Hematopoietic multipotent progenitor cell treated with erythropoietin and hydrocortisone succinate and interleukin-3 and kit ligand, for 6 days (in vitro differentiated cells): ENCODE data around the gene SMCO2.

Experiments used
- DNase-seq: peaks from one replicate; pipeline ENCODE4 v3.0.0-alpha.2; 2015

The SMCO2 gene

DNA sequence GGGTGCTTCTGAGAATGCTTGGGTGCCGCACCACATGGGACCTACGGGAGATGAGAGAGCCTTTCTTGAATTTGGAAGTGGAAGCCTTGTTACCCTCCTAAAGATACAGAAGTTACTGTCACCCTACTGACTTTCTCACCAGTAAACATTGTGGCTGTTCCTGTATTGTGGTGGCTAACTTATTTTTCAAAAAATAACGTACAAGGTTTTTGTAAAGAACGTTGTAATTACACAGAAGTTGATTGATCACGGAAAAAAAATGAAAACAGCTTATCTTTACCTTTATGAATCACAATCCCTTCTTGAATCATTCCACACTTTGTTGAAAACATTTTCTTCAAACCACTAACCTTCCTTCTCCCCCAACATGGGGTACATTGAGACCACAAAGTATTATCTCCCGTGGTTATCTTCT is 55.5 kb downstream of the SMCO2 start:
- DNase-seq, result no peak

DNA sequence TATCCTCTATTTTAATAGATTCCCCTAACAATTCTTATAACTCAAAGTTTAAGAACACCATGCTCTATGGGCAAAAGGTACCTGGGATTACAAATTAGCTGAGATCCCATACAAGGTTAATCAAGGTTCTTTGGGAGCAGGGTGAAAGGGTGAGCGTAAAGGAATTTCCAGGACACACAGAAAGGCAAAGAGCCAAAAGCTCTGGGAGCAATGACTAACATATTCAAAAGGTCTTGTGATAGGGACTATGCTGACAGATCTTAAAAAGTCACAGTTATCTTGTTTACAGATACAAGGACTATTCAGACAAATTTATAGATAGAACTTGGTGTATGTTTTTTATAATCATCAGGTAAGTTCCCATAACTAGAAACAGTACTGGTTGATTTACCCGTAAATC is 58.0 kb downstream of the SMCO2 start:
- DNase-seq, result no peak

DNA sequence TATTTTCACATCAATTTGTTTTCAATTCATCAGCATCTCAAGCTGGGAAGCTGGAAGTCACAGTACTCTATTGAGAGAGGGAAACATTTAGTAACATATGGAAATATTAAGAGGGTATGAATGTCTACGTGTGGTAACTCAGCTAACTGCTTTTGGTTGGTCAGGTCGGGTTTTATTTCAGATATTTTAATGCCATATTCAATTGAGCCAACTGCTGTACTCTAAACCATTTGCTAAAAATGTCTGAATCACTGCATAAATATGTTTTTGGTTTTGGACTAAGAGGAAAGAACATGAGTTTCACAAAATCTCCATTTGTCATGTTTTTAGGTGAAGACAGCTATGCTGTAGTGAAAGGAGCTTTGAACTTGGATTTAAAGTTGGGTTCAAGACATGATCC is 58.6 kb downstream of the SMCO2 start:
- DNase-seq, result no peak

DNA sequence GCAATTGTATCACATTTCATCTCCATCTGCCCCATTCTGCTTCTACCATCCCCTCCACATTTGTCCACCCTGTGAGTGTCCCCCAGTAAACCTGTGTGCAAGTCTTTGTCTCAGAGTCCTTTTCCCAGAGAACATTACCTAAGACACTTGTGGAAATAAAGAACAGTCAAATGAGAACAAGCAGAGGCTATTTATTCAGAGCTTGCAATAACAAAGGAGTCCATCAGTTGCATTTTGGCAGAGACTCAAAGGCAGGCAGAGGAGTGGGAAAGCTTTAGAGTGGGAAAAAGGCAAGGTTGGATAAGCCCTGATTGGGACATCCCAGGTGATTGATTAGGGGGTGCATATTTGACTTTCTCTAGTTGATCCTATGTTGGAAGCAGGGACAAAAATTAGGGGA is 59.2 kb downstream of the SMCO2 start:
- no peak for DNase-seq

DNA sequence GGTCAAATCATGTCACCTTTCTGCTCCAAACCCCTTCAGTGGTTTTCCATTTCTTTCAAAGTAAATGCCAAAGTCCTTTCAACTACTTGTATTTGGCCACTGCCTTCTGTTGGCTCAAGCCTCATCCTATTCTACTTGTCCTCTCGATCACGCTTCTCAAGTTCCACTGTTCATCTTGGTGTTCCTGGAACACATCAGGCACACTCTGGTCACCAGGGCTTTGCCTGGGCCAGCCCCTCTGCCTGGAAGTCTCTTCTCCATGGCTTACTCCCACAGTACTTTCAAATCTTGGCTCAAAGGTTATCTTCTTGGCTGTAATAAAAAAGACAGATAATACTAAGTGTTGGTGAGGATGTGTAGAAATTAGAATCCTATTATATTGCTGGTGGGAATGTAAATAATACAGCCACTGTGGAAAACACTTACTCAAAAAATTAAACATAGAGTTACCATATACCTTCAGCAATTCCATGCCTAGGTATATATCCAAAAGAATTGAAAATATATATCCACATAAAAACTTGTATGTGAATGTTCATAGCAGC is 60.2 kb downstream of the SMCO2 start:
- no peak for DNase-seq

DNA sequence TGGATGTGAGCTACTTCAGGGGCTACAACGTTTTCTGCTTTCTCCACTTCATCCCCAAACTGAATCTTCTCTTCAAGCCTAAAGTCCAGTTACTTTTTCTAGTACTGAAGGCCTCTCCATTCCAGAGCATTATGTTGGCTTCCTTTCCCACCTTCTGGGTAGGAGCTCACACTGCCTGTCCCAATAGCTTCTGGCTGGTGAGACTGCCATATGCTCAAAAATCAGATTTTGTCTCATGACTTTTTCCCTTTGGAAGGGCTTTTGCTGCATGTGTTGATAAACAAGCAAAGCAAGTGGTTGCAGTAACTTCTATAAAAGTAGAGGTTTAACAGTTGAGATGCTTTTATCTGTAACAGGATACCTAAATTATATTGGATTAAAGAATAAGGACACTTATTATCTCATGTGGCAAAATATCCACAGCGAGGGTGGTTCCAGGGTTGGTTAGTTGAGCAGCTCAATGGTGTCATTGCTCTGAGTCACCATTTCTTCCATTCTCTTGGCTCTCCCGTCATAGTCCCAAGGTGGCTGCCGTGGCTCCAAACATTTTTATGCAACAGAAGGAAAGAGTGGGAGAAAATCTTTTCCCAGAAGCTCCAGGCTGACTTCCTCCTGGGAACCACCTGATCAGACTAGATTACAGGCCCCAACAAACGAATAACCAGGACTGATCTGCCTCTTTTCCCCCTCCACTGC is 62.3 kb downstream of the SMCO2 start:
- DNase-seq, result no peak

DNA sequence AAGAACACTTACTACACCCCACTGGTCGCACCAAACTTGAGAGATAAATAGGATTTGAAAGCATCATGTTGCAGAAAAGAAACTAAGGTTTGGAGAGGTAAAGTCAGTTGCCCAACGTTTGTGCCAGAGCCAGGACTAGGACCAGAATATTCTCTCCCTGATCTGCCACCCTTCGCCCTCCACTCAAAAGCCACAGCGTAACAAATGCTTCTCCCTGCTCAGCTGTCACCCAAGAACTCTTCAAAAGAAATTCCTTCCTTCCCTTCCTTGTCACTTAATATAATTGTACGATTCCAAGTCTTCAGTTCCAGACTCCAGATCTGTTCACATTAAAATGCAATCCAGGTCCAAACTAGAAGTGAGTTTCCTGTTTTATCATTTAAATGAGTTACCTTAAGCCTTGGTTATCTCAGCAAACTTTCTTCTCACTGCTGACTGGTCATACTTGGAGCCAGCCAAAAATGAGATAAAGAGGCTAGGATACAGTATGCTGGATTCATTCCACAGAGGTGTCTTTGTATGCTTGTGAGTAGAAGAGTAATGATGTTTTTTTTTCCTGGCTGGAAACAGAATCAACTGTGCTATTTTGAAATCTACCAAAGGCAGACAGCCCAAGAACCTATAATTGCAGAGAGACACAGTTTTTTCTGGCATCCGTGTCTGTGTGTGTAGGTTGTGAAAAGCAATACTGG is 64.6 kb downstream of the SMCO2 start:
- DNase-seq, result no peak

DNA sequence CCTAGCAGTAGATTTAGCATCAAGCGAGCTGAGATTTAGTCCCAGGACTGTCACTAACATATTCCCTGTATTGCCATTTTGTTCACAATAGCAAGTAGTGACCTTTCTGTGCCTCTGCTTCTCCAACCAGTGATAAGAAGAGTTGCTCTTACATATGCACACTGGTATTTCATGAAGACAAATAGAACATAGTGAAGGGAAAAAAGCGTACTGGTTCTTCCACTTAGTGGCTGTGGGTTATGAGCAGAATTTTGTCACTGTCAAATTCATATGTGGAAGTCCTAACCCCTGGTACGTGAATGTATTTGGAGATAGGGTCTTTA is 65.1 kb downstream of the SMCO2 start:
- no peak for DNase-seq

DNA sequence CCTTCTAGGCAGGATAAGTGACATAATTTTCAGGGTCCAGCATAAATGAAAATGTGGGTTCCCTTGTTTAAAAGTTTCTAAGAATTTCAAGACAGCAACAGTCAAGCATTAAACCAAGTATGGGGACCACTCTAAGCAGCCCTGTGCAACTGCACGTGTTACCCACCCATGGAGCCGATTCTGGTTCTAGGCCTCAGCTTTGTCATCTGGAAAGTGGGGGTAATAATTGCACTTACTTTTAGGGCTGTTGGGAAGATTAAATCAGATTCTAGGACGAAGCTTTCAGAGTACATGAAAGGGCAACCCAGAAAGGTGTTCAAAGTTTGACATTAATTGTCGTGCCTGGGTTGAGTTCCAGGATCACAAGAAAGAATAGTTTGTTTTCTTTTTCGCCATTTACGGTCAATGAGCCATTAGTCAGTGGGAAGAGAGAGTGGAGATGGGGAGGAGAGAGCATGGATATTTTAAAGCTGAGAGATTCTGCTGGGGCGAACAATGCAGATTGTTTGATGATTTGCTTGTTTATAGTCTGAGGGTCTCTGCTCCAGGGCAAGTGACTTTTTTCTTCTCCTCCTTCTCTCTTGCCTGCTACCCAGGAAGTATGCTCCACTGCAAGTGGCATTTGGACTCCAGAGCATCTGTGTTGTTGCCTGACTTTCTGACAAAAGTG is 66.8 kb downstream of the SMCO2 start:
- DNase-seq, result no peak

DNA sequence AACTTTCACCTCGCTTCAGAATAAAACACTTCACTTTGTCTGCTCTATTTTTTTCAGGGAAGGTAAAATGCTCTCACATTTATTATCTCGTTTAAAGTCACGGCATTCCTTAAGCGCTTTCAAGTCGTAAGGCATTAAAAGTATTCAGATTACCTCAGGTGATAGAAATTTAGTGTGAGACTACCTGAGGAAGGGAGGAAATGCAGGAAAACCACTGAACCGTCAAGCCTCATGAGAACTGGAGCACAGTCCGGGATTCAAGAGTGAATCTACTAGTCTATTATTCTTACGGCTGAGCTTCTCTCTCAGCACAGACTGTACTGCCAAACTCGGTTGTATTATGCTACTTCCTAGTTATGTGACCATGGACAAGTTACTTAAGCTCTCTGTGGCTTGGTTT is 69.1 kb downstream of the SMCO2 start:
- no peak for DNase-seq

DNA sequence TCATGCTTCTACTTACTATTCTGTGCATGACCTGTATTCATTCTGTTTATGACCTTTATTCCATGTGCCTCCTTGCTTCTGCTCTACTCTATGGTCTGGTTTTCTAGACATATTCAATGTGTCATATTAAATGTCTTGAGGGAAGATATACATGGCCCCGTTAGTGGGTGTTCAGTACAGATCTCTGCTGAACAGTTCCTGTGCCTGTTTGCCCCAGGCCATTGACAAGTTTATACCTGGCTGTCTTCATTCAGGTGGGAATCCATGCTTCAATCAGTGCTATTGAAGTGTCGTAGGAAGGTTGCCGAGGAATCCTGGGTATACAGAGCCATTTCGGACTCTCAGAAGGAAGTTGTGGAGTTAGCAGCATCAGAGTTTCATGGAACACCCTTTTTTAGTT is 70.1 kb downstream of the SMCO2 start:
- no peak for DNase-seq

DNA sequence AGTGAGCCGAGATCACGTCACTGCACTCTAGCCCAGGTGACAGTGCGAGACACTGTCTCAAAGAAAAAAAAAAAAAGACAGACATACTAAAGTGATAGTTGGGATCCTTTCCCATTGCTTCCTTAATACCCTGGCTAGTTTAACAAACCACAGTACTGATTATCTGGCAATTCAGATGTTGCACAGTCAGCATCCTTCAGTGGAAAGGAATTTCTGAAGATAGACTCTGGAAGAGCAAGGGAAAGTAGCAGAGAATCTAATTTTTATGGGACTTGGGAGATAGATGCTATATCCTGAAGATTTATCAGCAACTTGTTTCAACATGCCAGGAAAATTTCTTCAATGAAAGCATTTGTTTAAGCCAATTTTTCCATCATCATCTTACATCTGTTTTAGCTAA is 71.0 kb downstream of the SMCO2 start:
- DNase-seq, result no peak

DNA sequence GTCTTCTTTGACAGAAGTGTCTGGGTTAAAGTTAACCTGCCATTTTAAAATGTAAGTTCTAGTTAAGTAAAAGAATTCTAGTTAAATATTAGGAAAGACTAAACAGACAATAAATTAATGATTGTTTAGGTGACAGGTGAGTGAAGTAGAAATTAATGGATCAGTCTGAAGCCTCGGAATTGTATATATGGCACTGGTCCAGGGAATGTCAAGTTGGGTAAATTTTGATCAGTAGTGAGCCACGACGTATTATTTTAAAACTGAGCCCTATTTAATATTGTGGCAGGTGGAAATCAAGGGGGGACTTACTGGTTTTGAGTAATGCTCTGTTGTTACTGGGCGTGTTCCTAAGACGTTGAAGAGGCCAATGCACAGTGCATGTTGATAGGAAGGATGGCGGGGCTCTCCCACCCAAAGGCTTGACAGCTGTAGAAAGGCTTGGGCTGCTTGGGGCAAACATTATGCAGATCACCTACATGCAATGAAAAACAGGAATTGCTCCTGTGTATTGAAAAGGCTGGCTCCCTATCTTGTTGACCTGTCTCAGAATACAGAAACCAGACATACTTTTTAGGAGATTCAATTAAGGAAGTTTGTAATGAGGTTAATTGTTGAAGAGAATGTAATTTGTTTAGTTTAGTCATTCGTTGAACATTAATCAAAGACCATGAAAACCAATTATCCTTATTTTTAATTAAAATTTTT is 71.6 kb downstream of the SMCO2 start:
- DNase-seq, result no peak

DNA sequence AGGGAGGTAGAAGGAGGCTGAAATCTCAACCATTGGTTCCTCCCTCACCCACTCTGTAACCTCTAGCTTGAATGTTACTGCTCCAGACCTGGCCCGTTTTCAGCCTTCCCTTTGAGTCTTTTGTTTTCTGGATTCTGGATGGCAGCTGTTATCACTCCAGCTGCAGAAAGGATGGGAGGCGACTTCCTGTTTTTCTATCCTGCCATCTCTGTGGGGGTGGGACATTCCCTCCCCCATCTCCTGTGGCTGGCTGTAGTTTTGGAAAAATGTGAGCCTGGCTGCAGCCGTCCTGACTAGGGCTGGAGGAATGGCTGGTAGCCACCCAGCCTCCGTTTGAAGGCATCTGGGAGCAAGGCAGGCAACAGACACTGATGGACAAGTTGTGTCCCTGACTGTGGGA is 74.5 kb downstream of the SMCO2 start:
- DNase-seq, result no peak

DNA sequence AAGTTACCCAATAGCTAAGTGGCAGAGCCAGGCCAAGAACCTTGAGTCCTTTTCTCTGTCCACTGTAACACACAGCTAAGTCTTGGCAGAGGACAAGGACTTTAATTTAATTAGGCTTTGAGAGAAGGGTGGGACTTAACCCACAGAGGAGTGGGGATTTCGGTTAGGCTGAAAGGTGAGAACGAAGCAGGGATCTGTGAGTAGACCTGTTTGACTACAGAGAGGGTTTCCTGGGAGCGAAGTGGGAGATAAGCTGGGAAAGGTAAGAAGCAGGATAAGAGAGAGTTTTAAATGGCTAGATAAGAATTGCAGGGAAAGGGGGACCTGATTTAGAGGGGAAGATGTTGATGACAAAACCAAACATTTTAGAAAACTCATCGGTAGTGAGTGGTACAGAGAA is 75.4 kb downstream of the SMCO2 start:
- no peak for DNase-seq

DNA sequence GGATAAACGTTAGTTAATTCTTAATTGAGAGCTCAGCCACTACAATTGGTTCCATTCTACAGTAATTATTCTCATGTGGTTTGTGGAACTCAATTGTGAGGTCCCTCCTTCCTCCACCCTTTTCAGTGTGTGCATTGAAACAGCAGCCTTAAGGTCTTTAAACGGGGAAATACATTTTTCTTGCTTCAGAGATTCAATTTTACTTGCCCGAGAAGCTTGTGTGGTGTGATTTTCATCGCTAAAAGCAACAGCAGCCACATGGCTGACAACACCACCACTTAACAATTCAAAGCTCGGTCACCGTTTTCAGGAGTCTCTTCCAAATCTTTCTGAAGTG is 76.7 kb downstream of the SMCO2 start:
- DNase-seq, result peak; percentile 45

DNA sequence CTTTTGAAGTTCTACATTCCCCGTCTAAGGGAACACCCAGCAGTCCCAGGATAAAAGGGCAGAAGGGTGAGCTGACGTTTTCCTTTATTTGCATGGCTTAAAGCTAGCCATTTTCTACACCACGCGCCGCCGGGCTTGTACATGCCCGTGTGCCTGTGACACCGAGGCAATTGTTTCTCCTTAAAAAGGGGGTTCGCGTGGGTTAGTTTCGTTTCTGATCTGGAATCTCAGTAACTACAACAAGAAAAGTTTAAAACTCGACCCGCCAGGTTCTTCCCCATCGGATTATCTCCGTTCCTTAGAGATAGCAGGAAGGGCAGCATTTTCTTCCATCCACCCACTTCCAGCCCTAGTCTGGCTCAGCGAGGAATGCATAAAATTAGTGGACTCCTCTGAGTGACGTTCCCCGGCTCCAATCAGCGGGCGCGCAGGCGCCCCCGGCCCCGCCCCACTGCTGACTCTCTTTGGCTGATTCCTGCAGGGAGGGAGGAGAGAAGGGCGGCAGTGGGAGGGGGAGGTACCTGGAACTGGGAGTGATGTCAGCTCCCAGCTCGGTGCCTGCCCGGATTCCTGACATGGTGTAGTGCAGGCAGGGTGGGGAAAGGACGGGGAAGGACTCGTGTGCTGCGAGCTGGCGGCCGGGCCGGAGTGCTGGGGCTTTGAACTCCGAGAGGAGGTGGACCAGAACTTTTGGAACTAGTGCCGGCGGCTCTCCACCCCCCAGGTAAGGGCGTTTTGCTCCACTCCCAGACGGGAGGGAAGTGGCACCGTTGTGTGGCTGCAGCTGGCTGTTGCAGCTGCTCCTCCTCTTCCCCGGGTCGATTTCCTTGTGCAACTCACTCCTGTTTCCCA is 77.3 kb downstream of the SMCO2 start, which contains the start of gene PPFIBP1:
Gene PPFIBP1 (plus strand): TSS at position 565 of the 852 bp plus-strand sequence. CDS start 109,191 bp downstream, outside the sequence.
- peak; percentile 94 for DNase-seq

DNA sequence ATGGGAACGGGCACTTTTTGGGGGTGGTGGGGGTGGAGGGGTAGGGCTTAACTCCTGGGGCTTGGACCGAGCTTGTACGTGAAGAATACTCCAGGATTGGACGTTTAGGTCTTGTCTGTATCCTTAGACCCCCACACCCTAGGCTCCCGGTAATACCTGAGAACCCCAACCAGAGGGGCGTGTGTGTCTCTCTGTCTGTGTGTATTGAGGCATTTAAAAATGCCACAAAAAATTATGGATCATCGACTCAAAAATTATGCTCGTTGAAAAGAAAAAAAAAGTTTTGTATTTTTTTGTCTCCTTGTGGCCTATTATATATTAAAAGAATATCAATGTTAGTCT is 77.9 kb downstream of the SMCO2 start:
- DNase-seq, result no peak

DNA sequence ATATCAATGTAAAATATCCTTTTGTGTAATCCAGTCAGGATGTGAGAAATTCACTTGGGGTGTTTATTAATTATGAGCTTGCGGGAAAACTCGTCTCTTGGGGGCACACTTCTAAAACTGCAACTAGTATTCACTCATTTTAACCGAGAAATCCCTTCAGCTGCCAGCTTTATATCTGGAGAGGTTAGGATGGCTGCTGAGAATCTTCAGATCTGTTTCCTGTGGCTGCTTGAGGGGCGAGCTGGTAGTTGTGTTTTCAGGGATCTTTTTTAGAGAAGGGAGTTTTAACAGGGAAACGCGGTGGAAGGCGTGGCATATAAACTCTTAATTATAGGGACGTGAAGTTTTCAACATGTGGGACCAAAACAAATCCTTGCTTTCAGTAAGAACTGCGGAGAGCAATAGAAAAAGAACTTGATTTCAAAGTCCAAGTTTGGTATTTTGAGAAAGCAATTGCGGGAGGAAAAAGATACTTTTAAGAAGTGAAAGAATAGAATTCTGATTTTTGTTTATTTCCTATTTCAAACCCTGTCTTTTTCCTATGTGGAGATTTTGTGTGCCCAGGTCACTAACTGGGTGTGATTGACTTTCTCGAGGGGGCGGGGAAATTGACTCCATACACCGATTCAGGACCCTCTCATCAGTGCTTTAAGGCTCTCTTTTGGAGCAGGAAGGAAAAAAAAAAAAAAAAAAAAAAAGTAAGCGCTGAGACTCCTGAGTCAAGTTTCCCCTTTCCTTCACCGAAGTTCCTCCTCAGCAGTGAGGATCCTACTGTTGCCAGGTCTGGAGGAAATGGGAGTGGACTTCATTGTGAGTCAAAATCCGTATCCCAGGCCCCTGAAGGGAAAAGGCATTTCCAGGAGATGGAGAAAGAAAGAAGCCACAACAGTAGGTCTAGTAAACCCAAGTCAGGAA is 78.6 kb downstream of the SMCO2 start:
- peak; percentile 35 for DNase-seq

DNA sequence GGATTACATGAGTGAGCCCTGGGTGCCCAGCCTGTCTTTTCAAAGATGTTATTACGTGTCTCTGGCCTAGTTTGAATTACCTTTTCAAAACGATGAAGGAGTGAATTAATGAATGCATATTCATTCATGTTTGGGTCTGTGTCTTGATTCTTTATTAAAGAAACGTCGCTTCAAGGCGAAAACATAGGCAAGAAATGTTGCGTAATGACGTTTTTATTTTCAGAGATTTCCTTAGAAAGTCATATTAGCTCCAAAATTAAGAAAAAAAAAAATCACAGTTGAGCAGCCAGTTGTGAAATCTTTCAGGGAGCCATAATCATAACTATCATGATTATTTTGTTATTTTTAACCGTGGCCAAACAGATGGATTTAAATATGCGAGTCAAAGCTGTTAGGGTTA is 81.0 kb downstream of the SMCO2 start:
- no peak for DNase-seq

DNA sequence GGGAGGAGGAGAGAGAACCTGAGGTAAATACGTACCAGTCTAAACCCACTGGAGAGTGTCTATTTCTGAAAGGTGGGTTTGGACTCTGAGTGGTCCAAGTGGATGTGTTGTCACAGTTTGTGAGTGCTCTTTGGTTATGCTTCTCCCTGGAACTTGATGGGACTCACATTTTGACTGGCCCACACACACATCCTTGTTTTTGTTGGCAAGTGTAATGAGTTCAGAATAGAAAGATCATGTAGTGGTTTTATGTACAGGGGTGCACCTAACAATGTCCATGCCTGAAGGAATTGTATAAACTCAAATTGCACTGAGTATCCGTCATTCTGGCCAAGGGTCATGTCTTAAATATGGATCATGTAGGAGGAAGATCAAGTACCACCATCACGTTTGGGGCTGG is 82.3 kb downstream of the SMCO2 start:
- no peak for DNase-seq
